ENCODE measurements around the gene MYZAP.

Gene MYZAP

GRCh38 chr15:57553526-57553925 is 38.2 kb upstream of the MYZAP start:
- DNase-seq (ENCODE audit: low read depth, low spot score), result no peak
- CTCF ChIA-PET, result interaction anchor here (1.2 to 10.6 kb wide), 3 partner anchors 7 to 629 kb away, joined by 4 to 97 read pairs (median 61); no protein-coding TSS in a partner anchor
- H3K4me3 ChIP-seq (ENCODE audit: low read depth, low read length), result no peak overlapping the region
- TF ChIP-seq CTCF (IDR thresholded peaks at IDR 0.05; ENCODE audit: insufficient read depth, low read length, missing control alignments), result no peak
- POLR2A ChIA-PET, result no interaction called here

GRCh38 chr15:57554063-57554811 is 37.5 kb upstream of the MYZAP start:
- POLR2A ChIA-PET, result no interaction called here
- TF ChIP-seq CTCF (IDR thresholded peaks at IDR 0.05; ENCODE audit: insufficient read depth, low read length, missing control alignments), result no peak
- no peak for DNase-seq (ENCODE audit: low read depth, low spot score)

GRCh38 chr15:57554812-57555179 is 36.9 kb upstream of the MYZAP start:
- no peak for DNase-seq (ENCODE audit: low read depth, low spot score)
- ChIA-PET CTCF (interaction anchor here (1.2 to 10.6 kb wide), 3 partner anchors 11 to 628 kb away, joined by 4 to 97 read pairs (median 8); no protein-coding TSS in a partner anchor), POLR2A (no interaction called here)
- TF ChIP-seq CTCF (IDR thresholded peaks at IDR 0.05; ENCODE audit: insufficient read depth, low read length, missing control alignments), result no peak
- no peak overlapping the region for H3K4me3 ChIP-seq (ENCODE audit: low read depth, low read length)

More at GRCh38 chr15:57554063-57554811, 37.5 kb upstream of the MYZAP start:
- no peak overlapping the region for H3K4me3 ChIP-seq (ENCODE audit: low read depth, low read length)
- CTCF ChIA-PET, result interaction anchor here (1.2 to 10.6 kb wide), 3 partner anchors 10 to 629 kb away, joined by 4 to 97 read pairs (median 8); no protein-coding TSS in a partner anchor

GRCh38 chr15:57555270-57555669 is 36.4 kb upstream of the MYZAP start:
- H3K4me3 ChIP-seq (ENCODE audit: low read depth, low read length), result no peak overlapping the region
- no peak for DNase-seq (ENCODE audit: low read depth, low spot score)
- no peak for TF ChIP-seq CTCF (IDR thresholded peaks at IDR 0.05; ENCODE audit: insufficient read depth, low read length, missing control alignments)
- POLR2A ChIA-PET, result no interaction called here
- CTCF ChIA-PET, result interaction anchor here (0.7 to 10.6 kb wide), 4 partner anchors 10 to 515 kb away, joined by 3 to 97 read pairs (median 8); no protein-coding TSS in a partner anchor

- no peak for TF ChIP-seq CTCF (IDR thresholded peaks at IDR 0.05; ENCODE audit: insufficient read depth, low read length, missing control alignments)
- ChIA-PET CTCF (interaction anchor here (0.7 to 10.6 kb wide), 4 partner anchors 9 to 515 kb away, joined by 3 to 97 read pairs (median 11); no protein-coding TSS in a partner anchor), POLR2A (no interaction called here)
- no peak overlapping the region for H3K4me3 ChIP-seq (ENCODE audit: low read depth, low read length)
- DNase-seq (ENCODE audit: low read depth, low spot score), result no peak
These were observed 35.7 kb upstream of the MYZAP start for GRCh38 chr15:57556040-57556439.

GRCh38 chr15:57557267-57557666 is 34.4 kb upstream of the MYZAP start:
- H3K4me3 ChIP-seq (ENCODE audit: low read depth, low read length), result no peak overlapping the region
- POLR2A ChIA-PET, result no interaction called here
- CTCF ChIA-PET, result interaction anchor here (1.2 to 10.6 kb wide), 6 partner anchors 8 to 626 kb away, joined by 5 to 97 read pairs (median 16); no protein-coding TSS in a partner anchor
- DNase-seq (ENCODE audit: low read depth, low spot score), result no peak
- TF ChIP-seq CTCF (IDR thresholded peaks at IDR 0.05; ENCODE audit: insufficient read depth, low read length, missing control alignments), result no peak
